Progenitor cell of endocrine pancreas (in vitro differentiated cells): Measurements from ENCODE around the gene CSAG1. TPM values are rescaled to one million over a fixed set of nuclear protein-coding genes. Genes with fewer than 3 reads are reported as not detected.
"Not testable (repeated sequence)": the region's sequence is repeated elsewhere in the genome, so short reads cannot be mapped to it uniquely, and the experiment has no call there.

Experiments
- DNase-seq: peaks from one replicate; pipeline ENCODE4 v3.0.0; 2021; ENCODE audit warnings: low spot score; ENCODE audit not compliant: unreplicated experiment
- H3K27ac Mint-ChIP-seq: 2 replicates; pipeline ENCODE4 v1.8.0; 2021; ENCODE audit warnings: mild to moderate bottlenecking, moderate library complexity, mixed read lengths
- H3K27me3 Mint-ChIP-seq: 2 replicates; pipeline ENCODE4 v1.8.0; 2021; ENCODE audit warnings: mixed read lengths
- H3K36me3 Mint-ChIP-seq: 2 replicates; pipeline ENCODE4 v1.8.0; 2022; ENCODE audit warnings: mixed read lengths; ENCODE audit not compliant: insufficient read depth
- H3K4me1 Mint-ChIP-seq: 2 replicates; pipeline ENCODE4 v1.8.0; 2021; ENCODE audit warnings: low read depth, mixed read lengths
- H3K4me3 Mint-ChIP-seq: 2 replicates; pipeline ENCODE4 v1.8.0; 2021; ENCODE audit warnings: low read depth, mild to moderate bottlenecking, moderate library complexity, mixed read lengths
- H3K9me3 Mint-ChIP-seq: 2 replicates; pipeline ENCODE4 v1.8.0; 2021; ENCODE audit warnings: low read depth, mixed read lengths
- long read RNA-seq: library from polyadenylated mRNA; unstranded; transcript quantifications from one replicate; pipeline ENCODE4 v2.0.0, GENCODE V29; 2020
- total RNA-seq: library from RNA; stranded (reverse); gene quantifications from 2 replicates; pipeline ENCODE4 v1.2.1, GENCODE V29; 2021
- TF ChIP-seq, protein P1 (sequence below): fragments of 200-600 bp; sonication (generic); IDR thresholded peaks from one replicate; pipeline ENCODE4 v1.5.0; 2021; ENCODE audit warnings: antibody characterized with exemption, mild to moderate bottlenecking; ENCODE audit not compliant: unreplicated experiment

The CSAG1 gene, protein sequence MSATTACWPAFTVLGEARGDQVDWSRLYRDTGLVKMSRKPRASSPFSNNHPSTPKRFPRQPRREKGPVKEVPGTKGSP
- not detected in 2 replicates for total RNA-seq
- long read RNA-seq: 0 reads

DNA sequence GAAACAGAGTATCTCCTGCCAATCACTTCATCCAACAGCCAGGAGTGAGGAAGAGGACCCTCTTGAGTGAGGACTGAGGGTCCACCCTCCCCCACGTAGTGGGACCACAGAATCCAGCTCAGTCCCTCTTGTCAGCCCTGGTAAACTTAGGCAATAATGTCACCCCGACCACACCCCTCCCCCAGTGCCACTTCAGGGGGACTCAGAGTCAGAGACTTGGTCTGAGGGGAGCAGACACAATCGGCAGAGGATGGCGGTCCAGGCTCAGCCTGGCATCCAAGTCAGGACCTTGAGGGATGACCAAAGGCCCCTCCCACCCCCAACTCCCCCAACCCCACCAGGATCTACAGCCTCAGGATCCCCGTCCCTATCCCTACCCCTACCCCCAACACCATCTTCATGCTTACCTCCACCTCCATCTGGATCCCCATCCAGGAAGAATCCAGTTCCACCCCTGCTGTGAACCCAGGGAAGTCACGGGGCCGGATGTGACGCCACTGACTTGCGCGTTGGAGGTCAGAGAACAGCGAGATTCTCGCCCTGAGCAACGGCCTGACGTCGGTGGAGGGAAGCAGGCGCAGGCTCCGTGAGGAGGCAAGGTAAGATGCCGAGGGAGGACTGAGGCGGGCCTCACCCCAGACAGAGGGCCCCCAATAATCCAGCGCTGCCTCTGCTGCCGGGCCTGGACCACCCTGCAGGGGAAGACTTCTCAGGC is at the start of gene CSAG1, which contains the start of gene MAGEA12:
CSAG1 (minus strand) TSS at position 461 of the 715 bp plus-strand sequence. CDS start 1,261 bp downstream, outside the sequence.
MAGEA12 (plus strand) TSS at position 497 of the 715 bp plus-strand sequence. CDS start 2,405 bp downstream, outside the sequence.
- DNase-seq: no peak
- no peaks in the 10 kb centered on the region for H3K36me3 Mint-ChIP-seq
- H3K9me3 Mint-ChIP-seq: peaks cover 17% of the 10 kb centered on the region
- H3K4me1 Mint-ChIP-seq: no peaks in the 10 kb centered on the region
- H3K27ac Mint-ChIP-seq: no peak within 1 kb of the TSS
- H3K27me3 Mint-ChIP-seq: no peaks in the 10 kb centered on the region
- TF ChIP-seq, protein P1, sequence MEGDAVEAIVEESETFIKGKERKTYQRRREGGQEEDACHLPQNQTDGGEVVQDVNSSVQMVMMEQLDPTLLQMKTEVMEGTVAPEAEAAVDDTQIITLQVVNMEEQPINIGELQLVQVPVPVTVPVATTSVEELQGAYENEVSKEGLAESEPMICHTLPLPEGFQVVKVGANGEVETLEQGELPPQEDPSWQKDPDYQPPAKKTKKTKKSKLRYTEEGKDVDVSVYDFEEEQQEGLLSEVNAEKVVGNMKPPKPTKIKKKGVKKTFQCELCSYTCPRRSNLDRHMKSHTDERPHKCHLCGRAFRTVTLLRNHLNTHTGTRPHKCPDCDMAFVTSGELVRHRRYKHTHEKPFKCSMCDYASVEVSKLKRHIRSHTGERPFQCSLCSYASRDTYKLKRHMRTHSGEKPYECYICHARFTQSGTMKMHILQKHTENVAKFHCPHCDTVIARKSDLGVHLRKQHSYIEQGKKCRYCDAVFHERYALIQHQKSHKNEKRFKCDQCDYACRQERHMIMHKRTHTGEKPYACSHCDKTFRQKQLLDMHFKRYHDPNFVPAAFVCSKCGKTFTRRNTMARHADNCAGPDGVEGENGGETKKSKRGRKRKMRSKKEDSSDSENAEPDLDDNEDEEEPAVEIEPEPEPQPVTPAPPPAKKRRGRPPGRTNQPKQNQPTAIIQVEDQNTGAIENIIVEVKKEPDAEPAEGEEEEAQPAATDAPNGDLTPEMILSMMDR: no peak
- no peak within 1 kb of the TSS for H3K4me3 Mint-ChIP-seq

DNA sequence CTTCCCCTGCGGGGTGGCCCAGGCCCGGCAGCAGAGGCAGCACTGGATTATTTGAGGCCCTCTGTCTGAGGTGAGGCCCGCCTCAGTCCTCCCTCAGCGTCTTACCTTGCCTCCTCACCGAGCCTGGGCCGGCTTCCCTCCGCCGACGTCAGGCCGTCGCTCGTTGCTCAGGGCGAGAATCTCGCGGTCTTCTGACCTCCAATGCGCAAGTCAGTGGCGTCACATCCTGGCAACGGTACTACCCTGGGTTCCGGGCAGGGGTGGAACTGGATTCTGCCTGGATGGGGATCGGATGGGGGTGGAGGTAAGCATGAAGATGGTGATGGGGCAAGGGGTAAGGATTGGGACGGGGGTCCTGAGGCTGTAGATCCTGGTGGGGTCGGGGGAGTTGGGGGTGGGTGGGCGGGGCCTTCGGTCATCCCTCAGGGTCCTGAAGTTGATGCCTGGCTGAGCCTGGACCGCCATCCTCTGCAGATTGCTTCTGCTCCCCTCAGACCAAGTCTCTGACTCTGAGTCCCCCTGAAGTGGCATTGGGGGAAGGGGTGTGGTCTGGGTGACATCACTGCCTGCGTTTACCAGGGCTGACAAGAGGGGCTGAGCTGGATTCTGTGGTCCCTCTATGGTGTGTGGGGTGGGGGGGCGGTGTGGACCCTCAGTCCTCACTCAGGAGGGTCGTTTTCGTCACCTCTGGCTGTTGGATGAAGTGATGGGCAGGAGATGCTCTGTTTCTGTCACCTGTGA is 36.2 kb upstream of the CSAG1 start, which contains the start of gene MAGEA6:
MAGEA6 (minus strand) TSS at position 141 of the 741 bp plus-strand sequence. CDS start 2,039 bp downstream, outside the sequence.
- not testable (repeated sequence) for H3K27me3 Mint-ChIP-seq, H3K27ac Mint-ChIP-seq, DNase-seq, H3K4me3 Mint-ChIP-seq, H3K4me1 Mint-ChIP-seq, H3K36me3 Mint-ChIP-seq, H3K9me3 Mint-ChIP-seq

DNA sequence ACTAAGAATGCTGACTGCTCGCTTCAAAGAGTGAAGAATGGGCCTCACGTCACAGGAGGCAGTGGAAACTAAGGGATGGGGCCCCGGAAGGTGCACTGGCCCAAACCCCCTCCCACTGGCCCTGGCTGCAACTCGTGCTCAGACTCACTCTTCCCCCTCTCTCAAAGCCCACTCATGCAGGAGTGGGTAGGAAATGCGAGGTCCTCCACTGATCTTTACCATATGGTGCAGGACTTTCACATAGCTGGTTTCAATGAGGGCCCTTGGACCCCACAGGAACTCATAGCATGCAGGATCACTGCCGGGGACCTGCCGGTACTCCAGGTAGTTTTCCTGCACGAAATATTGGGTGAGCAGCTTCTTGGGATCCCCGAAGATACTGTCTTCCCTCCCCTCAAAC is 33.0 kb upstream of the CSAG1 start:
- not testable (repeated sequence) for H3K9me3 Mint-ChIP-seq, H3K27me3 Mint-ChIP-seq, H3K36me3 Mint-ChIP-seq, H3K4me1 Mint-ChIP-seq, H3K27ac Mint-ChIP-seq, H3K4me3 Mint-ChIP-seq, DNase-seq

DNA sequence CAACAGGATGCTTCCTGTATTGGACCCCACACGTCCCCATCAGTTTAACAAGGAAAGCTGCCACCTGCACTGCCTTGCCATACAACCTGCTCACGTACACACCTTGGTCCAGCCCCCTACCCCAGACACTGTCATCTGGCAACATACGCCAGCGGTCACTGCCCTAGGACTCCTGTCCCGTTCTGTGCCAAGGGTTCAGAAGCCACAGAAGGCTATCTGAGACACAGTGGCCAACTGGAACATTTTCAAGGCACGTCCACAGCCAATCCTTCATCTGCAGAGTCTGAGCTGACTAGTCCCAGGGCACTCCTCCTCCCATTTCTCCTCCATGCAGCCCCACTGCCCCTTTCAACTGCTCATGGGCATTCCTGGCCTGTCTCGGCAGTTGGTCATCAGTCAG is 28.1 kb upstream of the CSAG1 start:
- not testable (repeated sequence) for H3K4me1 Mint-ChIP-seq, DNase-seq, H3K36me3 Mint-ChIP-seq, H3K27me3 Mint-ChIP-seq, H3K4me3 Mint-ChIP-seq, H3K9me3 Mint-ChIP-seq, H3K27ac Mint-ChIP-seq

DNA sequence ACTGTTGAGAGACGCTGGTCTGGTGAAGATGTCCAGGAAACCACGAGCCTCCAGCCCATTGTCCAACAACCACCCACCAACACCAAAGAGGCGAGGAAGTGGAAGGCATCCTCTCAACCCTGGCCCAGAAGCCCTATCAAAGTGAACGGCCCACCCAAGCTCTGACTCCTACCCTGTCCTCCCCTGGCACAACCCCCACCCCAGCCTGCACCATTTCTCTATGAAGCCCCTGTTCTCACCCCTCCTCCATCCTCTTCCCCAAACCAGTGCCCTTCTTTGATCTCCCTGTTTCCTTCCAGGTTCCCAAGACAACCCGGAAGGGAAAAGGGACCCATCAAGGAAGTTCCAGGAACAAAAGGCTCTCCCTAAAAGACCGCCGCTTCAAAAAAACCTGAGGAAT is 26.0 kb upstream of the CSAG1 start:
- not testable (repeated sequence) for H3K4me3 Mint-ChIP-seq

DNA sequence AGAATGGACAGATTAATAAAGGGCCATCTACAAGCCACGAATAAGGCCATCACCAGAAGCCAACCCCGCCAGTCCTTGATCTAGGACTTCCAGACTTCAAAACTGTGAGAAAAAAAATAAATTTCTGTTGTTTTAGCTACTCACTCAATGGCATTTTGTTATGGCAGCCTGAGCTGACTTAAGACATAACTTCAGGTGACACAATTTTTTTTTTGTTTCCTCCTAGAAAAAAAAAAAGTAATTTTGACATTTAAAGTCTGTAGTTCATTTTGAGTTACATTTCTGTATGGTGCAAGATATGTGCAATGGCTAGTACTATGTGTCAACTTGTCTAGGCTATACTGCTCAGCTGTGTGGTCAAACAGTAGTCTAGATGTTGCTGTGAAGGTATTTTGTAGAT is 25.4 kb upstream of the CSAG1 start, which contains the start of gene CSAG3:
CSAG3 (plus strand) TSS at position 301 of the 400 bp plus-strand sequence.
- H3K27ac Mint-ChIP-seq, H3K4me1 Mint-ChIP-seq, H3K36me3 Mint-ChIP-seq: not testable (repeated sequence)

More for the DNA sequence above, 26.0 kb upstream of the CSAG1 start:
- H3K27me3 Mint-ChIP-seq, DNase-seq, H3K36me3 Mint-ChIP-seq, H3K27ac Mint-ChIP-seq, H3K4me1 Mint-ChIP-seq, H3K9me3 Mint-ChIP-seq: not testable (repeated sequence)

DNA sequence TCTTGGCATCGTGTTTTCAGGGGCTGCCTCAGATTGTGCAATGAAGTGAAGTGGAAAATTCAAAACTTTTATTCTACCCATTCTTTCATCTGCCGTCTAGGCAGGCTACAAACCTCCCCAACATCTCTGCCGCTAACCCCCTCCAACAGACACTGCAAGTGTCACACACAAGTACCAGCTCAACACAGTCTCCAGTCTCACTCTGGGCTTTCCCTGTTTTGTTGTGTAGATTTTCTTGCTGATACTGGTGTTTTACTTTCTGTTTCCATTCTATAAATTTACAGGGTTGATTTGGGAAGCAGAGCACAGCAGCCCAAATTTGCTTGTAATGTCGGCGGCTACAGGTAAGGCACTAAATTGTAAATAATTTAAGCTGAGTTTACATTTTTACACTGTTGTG is 21.4 kb upstream of the CSAG1 start:
- not testable (repeated sequence) for DNase-seq, H3K4me1 Mint-ChIP-seq, H3K36me3 Mint-ChIP-seq, H3K4me3 Mint-ChIP-seq, H3K9me3 Mint-ChIP-seq, H3K27ac Mint-ChIP-seq, H3K27me3 Mint-ChIP-seq

More for the DNA sequence above, 25.4 kb upstream of the CSAG1 start, which contains the start of gene CSAG3:
- H3K27me3 Mint-ChIP-seq, H3K4me3 Mint-ChIP-seq, DNase-seq, H3K9me3 Mint-ChIP-seq: not testable (repeated sequence)

DNA sequence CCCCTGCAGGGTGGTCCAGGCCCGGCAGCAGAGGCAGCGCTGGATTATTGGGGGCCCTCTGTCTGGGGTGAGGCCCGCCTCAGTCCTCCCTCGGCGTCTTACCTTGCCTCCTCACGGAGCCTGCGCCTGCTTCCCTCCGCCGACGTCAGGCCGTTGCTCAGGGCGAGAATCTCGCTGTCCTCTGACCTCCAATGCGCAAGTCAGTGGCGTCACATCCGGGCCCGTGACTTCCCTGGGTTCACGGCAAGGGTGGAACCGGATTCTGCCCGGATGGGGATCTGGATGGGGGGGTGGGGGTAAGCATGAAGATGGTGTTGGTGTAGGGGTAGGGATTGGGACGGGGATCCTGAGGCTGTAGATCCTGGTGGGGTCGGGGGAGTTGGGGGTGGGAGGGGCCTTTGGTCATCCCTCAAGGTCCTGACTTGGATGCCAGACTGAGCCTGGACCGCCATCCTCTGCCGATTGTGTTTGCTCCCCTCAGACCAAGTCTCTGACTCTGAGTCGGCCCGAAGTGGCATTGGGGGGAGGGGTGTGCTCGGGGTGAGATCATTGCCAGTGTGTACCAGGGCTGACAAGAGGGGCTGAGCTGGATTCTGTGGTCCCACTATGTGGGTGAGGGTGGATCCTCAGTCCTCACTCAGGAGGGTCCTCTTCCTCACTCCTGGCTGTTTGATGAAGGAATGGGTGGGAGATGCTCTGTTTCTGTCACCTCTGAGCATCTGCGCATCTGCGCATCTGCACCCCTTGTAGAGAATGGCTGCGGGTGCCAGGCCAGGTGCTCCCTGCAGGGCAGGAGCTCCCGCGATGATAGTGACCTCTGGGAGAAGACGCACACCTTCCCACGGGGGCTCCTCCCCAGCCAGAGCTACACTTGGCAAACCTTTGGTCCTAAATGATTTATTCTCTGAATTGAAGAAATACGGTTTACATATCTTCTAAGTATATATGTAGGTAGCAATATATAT is 20.4 kb upstream of the CSAG1 start, which contains the start of gene MAGEA2:
MAGEA2 (minus strand) TSS at position 157 of the 965 bp plus-strand sequence. CDS start 2,479 bp downstream, outside the sequence.
- not testable (repeated sequence) for H3K27me3 Mint-ChIP-seq

More for the DNA sequence above, 20.4 kb upstream of the CSAG1 start, which contains the start of gene MAGEA2:
- not testable (repeated sequence) for H3K4me1 Mint-ChIP-seq, H3K4me3 Mint-ChIP-seq, H3K27ac Mint-ChIP-seq, H3K36me3 Mint-ChIP-seq, DNase-seq, H3K9me3 Mint-ChIP-seq
